GM10266 (cell line): ENCODE results near the gene EXD3.
"Not testable (repeated sequence)": the region's sequence is repeated elsewhere in the genome, so short reads cannot be mapped to it uniquely, and the experiment has no call there.

ENCODE experiments used
- DNase-seq: peaks from one replicate; pipeline ENCODE4 v3.0.0; 2012; ENCODE audit errors: extremely low spot score
- CTCF ChIP-seq: IDR thresholded peaks from 2 replicates; pipeline ENCODE4 v1.5.1; 2012; ENCODE audit warnings: mild to moderate bottlenecking, low read depth; ENCODE audit not compliant: control insufficient read depth, insufficient read depth; ENCODE audit errors: missing control alignments

EXD3 gene

GRCh38 chr9:137387891-137388560 lies 34.9 kb downstream of the EXD3 start:
- TF ChIP-seq CTCF = no peak
- no peak for DNase-seq

- no peak for DNase-seq
- no peak for TF ChIP-seq CTCF
Measured at GRCh38 chr9:137387114-137387890, 35.7 kb downstream of the EXD3 start.

- not testable (repeated sequence) for DNase-seq
Measured at GRCh38 chr9:137386507-137387113, 36.4 kb downstream of the EXD3 start.

- DNase-seq = no peak
- TF ChIP-seq CTCF = no peak
Measured at GRCh38 chr9:137385061-137385655, 37.8 kb downstream of the EXD3 start.

GRCh38 chr9:137383784-137384756 lies 38.9 kb downstream of the EXD3 start:
- no peak for DNase-seq
- no peak for TF ChIP-seq CTCF

DNA sequence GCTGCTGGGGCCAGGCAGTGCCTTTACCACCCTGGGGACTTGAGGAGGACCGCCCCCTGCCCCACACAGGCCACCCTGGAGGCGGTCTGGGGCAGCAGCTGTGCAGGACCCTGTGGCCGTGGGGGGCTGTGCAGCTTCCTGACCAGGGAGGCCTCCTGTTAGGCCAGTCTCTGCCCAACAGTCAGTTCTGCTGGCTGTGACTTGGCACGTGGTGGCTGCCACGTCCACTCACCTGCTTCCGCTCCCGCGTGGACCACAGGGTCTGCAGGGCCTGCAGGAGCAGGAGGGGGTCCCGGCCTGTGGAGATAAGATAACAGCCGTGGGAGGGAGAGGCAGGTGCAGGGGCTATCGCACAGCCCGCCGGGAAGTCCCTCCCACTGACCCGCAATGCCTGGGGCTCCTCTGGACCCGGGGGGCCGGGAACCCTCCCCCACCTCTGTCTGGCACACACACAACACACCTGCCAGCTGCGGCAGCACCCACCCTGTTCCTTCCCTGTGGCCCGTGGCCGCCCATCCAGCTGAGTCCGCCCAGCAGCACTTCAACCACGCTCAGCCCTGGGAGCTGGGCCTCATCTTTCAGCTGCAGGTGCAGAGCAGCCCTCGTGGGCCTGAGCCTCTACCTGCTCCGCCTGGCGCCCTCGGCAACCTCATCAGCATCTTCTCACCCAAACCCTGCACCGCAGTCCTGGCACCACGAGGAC lies 39.7 kb downstream of the EXD3 start:
- DNase-seq = no peak

More for the DNA sequence above, 39.7 kb downstream of the EXD3 start:
- no peak for TF ChIP-seq CTCF
